ENCODE results near the gene GXYLT2.

GXYLT2 gene

DNA sequence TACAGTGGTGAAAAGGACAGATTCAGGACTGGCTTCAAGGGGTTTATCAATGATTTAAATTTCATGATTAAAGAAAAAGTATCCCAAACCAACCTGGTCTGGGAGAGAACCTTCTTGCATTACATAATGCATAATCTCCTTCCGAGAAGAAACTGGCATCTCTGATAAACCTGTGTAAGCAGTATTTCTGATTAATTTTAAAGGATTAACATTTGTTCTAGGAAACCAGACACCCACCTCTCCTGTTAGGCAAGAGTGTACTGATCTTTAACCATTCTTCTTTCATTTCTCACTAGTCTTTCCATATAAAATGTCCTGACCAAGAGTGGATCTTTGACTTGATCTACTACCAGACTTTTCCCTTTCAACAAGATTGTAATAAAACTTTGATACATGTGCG, 85.9 kb downstream of the GXYLT2 start:
- Histone ChIP-seq H3K36me3 (ENCODE audit: control insufficient read depth in 4 of 4, insufficient read depth in 4 of 4, low read length in 3 of 4) (no peaks in the 10 kb centered on the region), H3K27me3 (replicated peaks in 2 of 5; ENCODE audit: control insufficient read depth in 4 of 5, insufficient read depth in 5 of 5, low read length in 4 of 5) (no peaks in the 10 kb centered on the region), H3K4me3 (ENCODE audit: control insufficient read depth in 1 of 7, extremely low read depth in 1 of 7, insufficient read depth in 4 of 7, low read depth in 2 of 7, low read length in 6 of 7) (no peak overlapping the region), H3K27ac (ENCODE audit: insufficient read depth in 1 of 2, low read depth in 1 of 2, low read length in 2 of 2, poor library complexity in 1 of 2, severe bottlenecking in 2 of 2) (no peak overlapping the region), H3K9me3 (ENCODE audit: control extremely low read depth in 1 of 5, control insufficient read depth in 4 of 5, insufficient read depth in 2 of 5, low read depth in 1 of 5, low read length in 4 of 5) (no peaks in the 10 kb centered on the region), H3K4me1 (ENCODE audit: control extremely low read depth in 1 of 4, control insufficient read depth in 4 of 4, insufficient read depth in 4 of 4, low read length in 3 of 4) (no peaks in the 10 kb centered on the region)
- CTCF ChIA-PET, result no interaction called here
- DNase-seq, result no peak
- no CpG with 5 or more reads among the region's 2 CpGs for WGBS (ENCODE audit: insufficient coverage)
- POLR2A ChIA-PET, result no interaction called here

DNA sequence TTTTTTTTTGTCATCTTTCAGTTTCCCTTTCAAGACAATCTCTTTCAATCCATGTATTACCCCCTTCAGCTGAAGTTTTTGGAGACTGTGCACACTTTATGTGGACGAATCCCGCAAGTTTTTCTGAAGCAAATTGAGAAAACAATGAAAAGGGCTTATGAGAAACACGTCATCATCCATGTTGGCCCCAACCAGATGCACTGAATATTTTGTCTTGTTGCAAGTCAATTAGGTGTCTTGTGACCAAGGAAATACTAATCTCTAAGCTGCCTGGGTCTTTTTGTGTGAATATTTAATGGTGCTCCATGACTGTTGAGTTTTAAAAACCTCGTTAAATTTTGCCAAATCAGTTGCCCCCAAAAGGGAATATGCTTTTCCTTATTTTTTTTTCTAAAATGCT, 87.1 kb downstream of the GXYLT2 start:
- CTCF ChIA-PET, result interaction anchor here (0.9 kb wide), 1 partner anchor 82 kb away, joined by 3 read pairs; no protein-coding TSS in a partner anchor
- no peak for DNase-seq

DNA sequence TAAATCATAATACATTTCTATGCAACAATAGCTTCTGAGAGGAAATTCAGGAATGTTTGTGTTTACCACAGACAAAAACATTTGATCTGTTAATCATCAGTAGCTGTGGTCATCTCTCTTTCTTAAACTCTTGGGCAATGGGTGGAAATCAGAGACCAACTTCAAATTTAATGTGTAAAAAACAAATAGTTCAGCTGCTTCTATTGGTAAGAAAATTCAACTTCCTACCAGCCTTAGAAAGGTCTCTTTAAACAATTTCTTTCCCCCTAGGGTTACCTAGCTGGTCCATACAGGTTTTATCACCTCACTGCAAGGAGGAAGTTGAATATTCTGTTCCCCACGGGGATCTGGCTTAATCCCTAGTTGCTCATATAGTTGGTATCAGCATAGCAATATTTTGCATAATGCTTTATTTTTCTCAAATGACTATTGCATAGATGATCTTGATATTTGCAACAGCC, 88.5 kb downstream of the GXYLT2 start:
- H3K27me3 ChIP-seq (replicated peaks in 2 of 5; ENCODE audit: control insufficient read depth in 4 of 5, insufficient read depth in 5 of 5, low read length in 4 of 5), result no peaks in the 10 kb centered on the region
- H3K4me3 ChIP-seq (ENCODE audit: control insufficient read depth in 1 of 7, extremely low read depth in 1 of 7, insufficient read depth in 4 of 7, low read depth in 2 of 7, low read length in 6 of 7), result no peak overlapping the region
- no peaks in the 10 kb centered on the region for H3K4me1 ChIP-seq (ENCODE audit: control extremely low read depth in 1 of 4, control insufficient read depth in 4 of 4, insufficient read depth in 4 of 4, low read length in 3 of 4)
- POLR2A ChIA-PET, result no interaction called here
- DNase-seq, result no peak
- no peaks in the 10 kb centered on the region for H3K36me3 ChIP-seq (ENCODE audit: control insufficient read depth in 4 of 4, insufficient read depth in 4 of 4, low read length in 3 of 4)
- WGBS (ENCODE audit: insufficient coverage), result no CpG with 5 or more reads among the region's 1 CpG
- no peaks in the 10 kb centered on the region for H3K9me3 ChIP-seq (ENCODE audit: control extremely low read depth in 1 of 5, control insufficient read depth in 4 of 5, insufficient read depth in 2 of 5, low read depth in 1 of 5, low read length in 4 of 5)
- H3K27ac ChIP-seq (ENCODE audit: insufficient read depth in 1 of 2, low read depth in 1 of 2, low read length in 2 of 2, poor library complexity in 1 of 2, severe bottlenecking in 2 of 2), result no peak overlapping the region
- CTCF ChIA-PET, result interaction anchor here (0.8 to 1.2 kb wide), 3 partner anchors 35 to 80 kb away, joined by 3 read pairs; no protein-coding TSS in a partner anchor

More for the DNA sequence above, 87.1 kb downstream of the GXYLT2 start:
- POLR2A ChIA-PET, result interaction anchor here (0.7 kb wide), 1 partner anchor 12 kb away, joined by 3 read pairs; no protein-coding TSS in a partner anchor
- Histone ChIP-seq H3K4me3 (ENCODE audit: control insufficient read depth in 1 of 7, extremely low read depth in 1 of 7, insufficient read depth in 4 of 7, low read depth in 2 of 7, low read length in 6 of 7) (no peak overlapping the region), H3K27ac (ENCODE audit: insufficient read depth in 1 of 2, low read depth in 1 of 2, low read length in 2 of 2, poor library complexity in 1 of 2, severe bottlenecking in 2 of 2) (no peak overlapping the region), H3K9me3 (ENCODE audit: control extremely low read depth in 1 of 5, control insufficient read depth in 4 of 5, insufficient read depth in 2 of 5, low read depth in 1 of 5, low read length in 4 of 5) (no peaks in the 10 kb centered on the region), H3K4me1 (ENCODE audit: control extremely low read depth in 1 of 4, control insufficient read depth in 4 of 4, insufficient read depth in 4 of 4, low read length in 3 of 4) (no peaks in the 10 kb centered on the region), H3K36me3 (ENCODE audit: control insufficient read depth in 4 of 4, insufficient read depth in 4 of 4, low read length in 3 of 4) (no peaks in the 10 kb centered on the region), H3K27me3 (replicated peaks in 2 of 5; ENCODE audit: control insufficient read depth in 4 of 5, insufficient read depth in 5 of 5, low read length in 4 of 5) (no peaks in the 10 kb centered on the region)
- WGBS (ENCODE audit: insufficient coverage), result 100% methylated on average over 3 of the region's 4 CpGs

DNA sequence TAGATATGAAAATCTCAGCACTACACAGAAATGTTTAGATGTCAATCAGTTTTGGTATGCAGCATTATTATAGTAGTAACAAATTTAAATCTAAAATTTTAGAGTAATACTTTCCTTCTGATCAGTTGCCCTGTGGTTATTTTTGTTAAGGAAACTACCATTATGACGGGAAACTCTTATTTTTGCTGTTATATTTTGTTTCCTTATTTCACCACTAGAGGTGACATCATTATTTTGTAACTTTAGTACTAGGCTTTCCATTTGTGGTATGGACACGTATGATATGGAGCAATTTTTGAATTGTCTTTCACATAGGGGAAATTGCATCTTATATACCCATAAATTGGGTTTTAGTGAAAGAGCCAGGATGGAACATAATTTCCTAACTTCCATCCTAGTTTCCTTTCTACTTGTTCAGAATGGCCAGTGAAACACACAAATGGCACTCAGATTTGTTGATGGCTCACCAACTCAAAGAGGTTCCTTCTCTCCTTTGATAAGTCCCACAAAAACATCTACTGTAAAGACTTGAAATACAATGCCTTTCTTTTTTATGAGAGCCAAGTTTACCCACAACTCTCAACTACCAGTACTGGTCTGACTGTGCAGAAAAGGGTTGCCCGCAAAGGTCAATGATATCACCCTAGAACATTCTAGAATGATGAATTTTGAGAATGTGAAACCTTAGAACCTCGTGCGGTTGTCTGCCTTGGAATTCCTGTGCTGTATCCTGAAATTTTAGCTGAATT, 89.4 kb downstream of the GXYLT2 start:
- no CpG with 5 or more reads among the region's 5 CpGs for WGBS (ENCODE audit: insufficient coverage)
- ChIA-PET CTCF (interaction anchor here (1.1 kb wide), 1 partner anchor 44 kb away, joined by 3 read pairs; no protein-coding TSS in a partner anchor), POLR2A (no interaction called here)
- no peaks in the 10 kb centered on the region for H3K4me1 ChIP-seq (ENCODE audit: control extremely low read depth in 1 of 4, control insufficient read depth in 4 of 4, insufficient read depth in 4 of 4, low read length in 3 of 4)
- H3K27me3 ChIP-seq (replicated peaks in 2 of 5; ENCODE audit: control insufficient read depth in 4 of 5, insufficient read depth in 5 of 5, low read length in 4 of 5), result no peaks in the 10 kb centered on the region
- H3K27ac ChIP-seq (ENCODE audit: insufficient read depth in 1 of 2, low read depth in 1 of 2, low read length in 2 of 2, poor library complexity in 1 of 2, severe bottlenecking in 2 of 2), result no peak overlapping the region
- H3K4me3 ChIP-seq (ENCODE audit: control insufficient read depth in 1 of 7, extremely low read depth in 1 of 7, insufficient read depth in 4 of 7, low read depth in 2 of 7, low read length in 6 of 7), result no peak overlapping the region
- no peaks in the 10 kb centered on the region for H3K36me3 ChIP-seq (ENCODE audit: control insufficient read depth in 4 of 4, insufficient read depth in 4 of 4, low read length in 3 of 4)
- H3K9me3 ChIP-seq (ENCODE audit: control extremely low read depth in 1 of 5, control insufficient read depth in 4 of 5, insufficient read depth in 2 of 5, low read depth in 1 of 5, low read length in 4 of 5), result no peaks in the 10 kb centered on the region
- DNase-seq, result peak in 2 of 3 donors; percentile 48 to 51

DNA sequence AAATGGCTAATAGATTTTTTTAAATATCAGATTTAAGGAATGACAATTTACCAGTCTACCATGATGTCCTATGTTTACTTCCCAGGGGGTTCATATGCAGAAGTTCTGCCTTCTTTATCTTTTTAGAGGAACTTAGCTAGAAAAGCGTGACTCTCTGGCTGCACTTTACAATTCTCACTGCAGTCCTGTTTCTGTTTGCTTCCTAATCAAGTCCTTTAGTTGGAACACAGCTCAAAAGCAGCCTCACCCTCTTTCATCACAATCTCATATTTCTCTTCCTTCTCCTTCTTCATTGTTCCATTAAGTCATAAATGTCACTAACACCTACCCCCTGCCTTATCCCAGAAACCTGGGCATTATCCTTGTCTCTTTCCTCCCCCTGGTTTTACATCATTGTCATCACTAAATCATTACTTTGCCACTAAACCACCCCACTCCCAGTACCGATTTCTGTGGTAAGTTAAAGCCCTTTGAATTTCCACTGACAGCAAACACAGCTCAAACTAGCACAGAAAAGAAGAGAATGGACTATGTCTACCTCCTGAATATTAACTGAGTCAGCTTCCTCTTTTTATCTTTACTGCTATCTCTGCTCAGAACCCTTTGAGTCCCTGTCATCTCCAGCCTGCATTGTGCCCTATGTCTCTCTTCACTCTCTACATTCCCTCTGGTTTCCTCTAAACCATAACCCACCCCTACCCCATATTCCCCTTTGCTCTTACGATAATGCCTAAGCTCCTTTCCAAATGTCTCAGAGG, 94.9 kb downstream of the GXYLT2 start:
- ChIA-PET CTCF (interaction anchor here (1.3 to 1.6 kb wide), 3 partner anchors 54 to 103 kb away, joined by 3 to 5 read pairs (median 4); no protein-coding TSS in a partner anchor), POLR2A (no interaction called here)
- peaks cover 0 to 12% (median 0%) of the 10 kb centered on the region in 5 experiments for H3K9me3 ChIP-seq (ENCODE audit: control extremely low read depth in 1 of 5, control insufficient read depth in 4 of 5, insufficient read depth in 2 of 5, low read depth in 1 of 5, low read length in 4 of 5)
- H3K36me3 ChIP-seq (ENCODE audit: control insufficient read depth in 4 of 4, insufficient read depth in 4 of 4, low read length in 3 of 4), result no peaks in the 10 kb centered on the region
- H3K4me1 ChIP-seq (ENCODE audit: control extremely low read depth in 1 of 4, control insufficient read depth in 4 of 4, insufficient read depth in 4 of 4, low read length in 3 of 4), result peaks cover 0 to 3% (median 0%) of the 10 kb centered on the region in 4 experiments
- no peaks in the 10 kb centered on the region for H3K27me3 ChIP-seq (replicated peaks in 2 of 5; ENCODE audit: control insufficient read depth in 4 of 5, insufficient read depth in 5 of 5, low read length in 4 of 5)
- DNase-seq, result peak in 1 of 3 donors; percentile 29
- 95% methylated on average over 3 of the region's 3 CpGs for WGBS (ENCODE audit: insufficient coverage)
- H3K4me3 ChIP-seq (ENCODE audit: control insufficient read depth in 1 of 7, extremely low read depth in 1 of 7, insufficient read depth in 4 of 7, low read depth in 2 of 7, low read length in 6 of 7), result no peak overlapping the region
- no peak overlapping the region for H3K27ac ChIP-seq (ENCODE audit: insufficient read depth in 1 of 2, low read depth in 1 of 2, low read length in 2 of 2, poor library complexity in 1 of 2, severe bottlenecking in 2 of 2)

DNA sequence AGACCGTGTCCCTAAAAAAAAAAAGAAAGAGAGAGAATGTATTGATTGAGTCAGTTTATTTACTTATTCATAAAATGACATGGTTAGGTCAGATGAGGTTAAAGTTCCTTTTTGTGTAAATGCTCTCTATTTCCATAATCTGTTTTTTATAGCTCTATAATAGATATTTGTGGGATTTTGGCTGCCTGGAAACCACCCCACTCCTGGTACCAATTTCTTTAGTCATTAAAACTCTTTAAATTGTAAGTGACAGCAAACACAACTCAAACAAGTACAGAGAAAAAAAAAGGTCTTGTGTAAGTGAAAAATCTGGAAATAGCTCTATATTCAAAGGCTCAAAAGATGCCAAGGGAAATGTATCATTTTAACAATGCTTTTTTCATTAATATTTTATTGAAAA, 97.7 kb downstream of the GXYLT2 start:
- Histone ChIP-seq H3K4me3 (ENCODE audit: control insufficient read depth in 1 of 7, extremely low read depth in 1 of 7, insufficient read depth in 4 of 7, low read depth in 2 of 7, low read length in 6 of 7) (no peak overlapping the region), H3K9me3 (ENCODE audit: control extremely low read depth in 1 of 5, control insufficient read depth in 4 of 5, insufficient read depth in 2 of 5, low read depth in 1 of 5, low read length in 4 of 5) (peaks cover 0 to 12% (median 0%) of the 10 kb centered on the region in 5 experiments), H3K36me3 (ENCODE audit: control insufficient read depth in 4 of 4, insufficient read depth in 4 of 4, low read length in 3 of 4) (no peaks in the 10 kb centered on the region), H3K27me3 (replicated peaks in 2 of 5; ENCODE audit: control insufficient read depth in 4 of 5, insufficient read depth in 5 of 5, low read length in 4 of 5) (no peaks in the 10 kb centered on the region), H3K4me1 (ENCODE audit: control extremely low read depth in 1 of 4, control insufficient read depth in 4 of 4, insufficient read depth in 4 of 4, low read length in 3 of 4) (peaks cover 0 to 3% (median 0%) of the 10 kb centered on the region in 4 experiments), H3K27ac (ENCODE audit: insufficient read depth in 1 of 2, low read depth in 1 of 2, low read length in 2 of 2, poor library complexity in 1 of 2, severe bottlenecking in 2 of 2) (no peak overlapping the region)
- no CpG with 5 or more reads among the region's 1 CpG for WGBS (ENCODE audit: insufficient coverage)
- no peak for DNase-seq
- POLR2A ChIA-PET, result interaction anchor here (0.7 kb wide), 1 partner anchor 1291 kb away, joined by 3 read pairs; no protein-coding TSS in a partner anchor
- CTCF ChIA-PET, result interaction anchor here (0.7 kb wide), 1 partner anchor 24 kb away, joined by 3 read pairs; no protein-coding TSS in a partner anchor
